GM12892 (cell line): ENCODE measurements around the gene BEND3.

Experiments used
- POLR2A ChIP-seq: IDR thresholded peaks from 2 replicates; pipeline ENCODE4 v1.6.1; 2011; ENCODE audit warnings: low read depth, low read length, control low read depth
- POLR2AphosphoS5 ChIP-seq: IDR thresholded peaks from 2 replicates; pipeline ENCODE4 v1.6.1; 2011; ENCODE audit warnings: low read depth, low read length, control low read depth
- TAF1 ChIP-seq: IDR thresholded peaks from 2 replicates; pipeline ENCODE4 v1.6.1; 2011; ENCODE audit warnings: low read depth, mild to moderate bottlenecking, control low read depth, low read length, borderline replicate concordance

- TF ChIP-seq POLR2AphosphoS5 (no peak), POLR2A (no peak), TAF1 (no peak)
Measured at GRCh38 chr6:107026965-107027364, 88.3 kb downstream of the BEND3 start.
